GM20431 (cell line): ENCODE data around the gene PSMD12.
"Not testable (repeated sequence)": the region's sequence is repeated elsewhere in the genome, so short reads cannot be mapped to it uniquely, and the experiment has no call there.

ENCODE experiments used
- in situ Hi-C: fragments of 300-500 bp; cut with MseI, MboI; formaldehyde crosslinking; loops from one replicate; pipeline ENCODE4 v1.15.0; 2020; ENCODE audit warnings: low sequenced_read_pairs; ENCODE audit not compliant: unreplicated experiment

Gene PSMD12

GRCh38 chr17:67322042-67322787, 44.2 kb downstream of the PSMD12 start:
- in situ Hi-C loops: no loop called here

- in situ Hi-C loops: not testable (repeated sequence)
Measured at GRCh38 chr17:67321486-67321885, 44.9 kb downstream of the PSMD12 start.

- in situ Hi-C loops: no loop called here
Measured at GRCh38 chr17:67316781-67317180, 49.6 kb downstream of the PSMD12 start.

- in situ Hi-C loops: no loop called here
Measured at GRCh38 chr17:67315865-67316264, 50.5 kb downstream of the PSMD12 start.

GRCh38 chr17:67312265-67312664, 54.1 kb downstream of the PSMD12 start:
- in situ Hi-C loops: no loop called here

DNA sequence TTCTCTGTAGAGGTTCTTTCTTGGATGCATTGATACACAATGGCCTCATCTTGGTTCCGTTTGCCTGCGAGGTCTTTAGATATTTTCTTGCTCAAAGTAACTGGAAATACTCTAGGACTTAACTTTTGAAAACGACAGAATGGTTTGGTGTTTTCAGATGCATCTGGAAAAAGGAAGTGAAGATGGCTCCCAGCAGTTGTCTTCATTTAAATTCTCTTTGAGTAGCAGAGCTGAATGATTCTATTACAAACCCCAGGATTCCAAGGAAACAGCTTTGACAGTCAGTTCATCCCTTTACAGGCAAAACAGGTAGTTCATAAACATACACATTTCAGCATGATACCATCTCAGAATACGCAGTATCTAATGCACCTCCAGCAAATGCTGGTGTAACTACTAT, 54.8 kb downstream of the PSMD12 start:
- in situ Hi-C loops: no loop called here

DNA sequence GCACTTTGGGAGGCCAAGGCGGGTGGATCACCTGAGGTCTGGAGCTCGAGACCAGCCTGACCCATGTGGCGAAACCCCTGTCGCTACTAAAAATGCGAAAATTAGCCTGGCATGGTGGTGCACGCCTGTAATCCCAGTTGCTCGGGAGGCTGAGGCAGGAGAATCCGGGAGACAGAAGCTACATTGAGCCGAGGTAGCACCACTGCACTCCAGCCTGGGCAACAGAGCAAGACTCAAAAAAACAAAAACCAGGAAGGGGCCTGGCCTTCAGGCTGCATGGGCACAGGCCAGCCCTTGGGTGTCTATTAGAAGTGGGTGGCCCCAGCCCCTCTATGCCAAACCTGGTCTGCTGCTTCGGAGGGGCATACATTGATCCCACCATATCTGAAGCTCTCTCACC, 56.0 kb downstream of the PSMD12 start:
- in situ Hi-C loops: no loop called here

GRCh38 chr17:67305446-67306235, 60.7 kb downstream of the PSMD12 start:
- in situ Hi-C loops: not testable (repeated sequence)

DNA sequence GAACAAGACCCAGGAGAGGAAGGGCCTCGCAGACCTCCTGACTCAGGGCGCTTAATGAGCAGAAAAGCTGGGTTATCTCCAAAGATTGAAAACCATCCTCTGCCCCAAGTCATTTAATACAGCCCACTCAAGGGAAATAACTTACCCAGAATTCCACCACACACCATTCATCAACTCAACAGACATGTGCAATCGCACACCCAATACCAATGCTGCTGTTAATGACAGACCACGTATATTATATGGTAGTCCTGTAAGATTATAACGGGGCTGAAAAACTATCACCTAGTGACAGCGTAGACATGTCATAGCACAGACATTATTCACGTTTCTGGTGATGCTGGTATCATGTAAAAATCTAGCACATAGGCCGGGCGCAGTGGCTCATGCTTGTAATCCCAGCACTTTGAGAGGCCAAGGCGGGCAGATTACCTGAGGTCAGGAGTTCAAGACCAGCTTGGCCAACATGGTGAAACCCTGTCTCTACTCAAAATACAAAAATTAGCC, 68.9 kb downstream of the PSMD12 start:
- in situ Hi-C loops: no loop called here

- in situ Hi-C loops: no loop called here
Measured at GRCh38 chr17:67294451-67295199, 71.8 kb downstream of the PSMD12 start.

DNA sequence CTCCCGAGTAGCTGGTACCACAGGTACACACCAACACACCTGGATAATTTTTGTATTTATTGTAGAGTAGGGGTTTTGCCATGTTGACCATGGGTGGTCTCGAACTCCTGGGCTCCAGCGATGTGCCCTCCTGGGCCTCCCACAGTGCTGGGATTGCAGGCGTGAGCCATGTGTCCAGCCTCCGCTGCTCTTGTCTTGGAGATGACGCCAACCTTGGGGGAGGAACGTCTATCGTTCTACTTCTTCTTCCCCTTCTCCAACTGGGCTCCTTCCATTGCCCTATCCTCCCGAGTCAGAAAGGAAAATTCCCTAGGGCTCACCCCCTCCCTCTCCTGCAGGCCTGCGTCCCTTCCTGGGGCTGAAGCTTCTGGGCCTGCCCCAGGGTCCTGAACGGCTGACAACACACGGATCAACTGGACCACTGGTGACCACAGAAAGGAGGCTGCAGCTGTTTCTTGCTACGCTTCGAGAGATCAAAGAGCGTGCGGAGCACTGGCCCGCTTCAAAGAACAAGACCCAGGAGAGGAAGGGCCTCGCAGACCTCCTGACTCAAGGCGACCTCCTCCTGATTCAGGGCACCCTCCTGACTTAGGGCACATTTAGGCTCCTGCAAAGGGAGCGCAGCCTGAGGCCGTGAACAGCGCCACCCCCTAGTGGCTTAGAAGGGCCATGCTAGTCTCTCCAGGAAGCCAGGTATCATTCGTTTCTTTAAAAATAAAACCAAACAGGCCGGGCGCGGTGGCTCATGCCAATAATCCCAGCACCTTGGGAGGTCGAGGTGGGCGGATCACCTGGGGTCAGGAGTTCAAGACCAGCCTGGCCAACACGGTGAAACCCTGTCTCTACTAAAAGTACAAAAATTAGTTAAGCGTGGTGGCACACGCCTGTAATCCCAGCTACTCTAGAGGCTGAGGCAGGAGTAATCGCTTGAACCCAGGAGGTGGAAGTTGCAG, 72.8 kb downstream of the PSMD12 start:
- in situ Hi-C loops: no loop called here

GRCh38 chr17:67290711-67291291, 75.6 kb downstream of the PSMD12 start:
- in situ Hi-C loops: no loop called here

DNA sequence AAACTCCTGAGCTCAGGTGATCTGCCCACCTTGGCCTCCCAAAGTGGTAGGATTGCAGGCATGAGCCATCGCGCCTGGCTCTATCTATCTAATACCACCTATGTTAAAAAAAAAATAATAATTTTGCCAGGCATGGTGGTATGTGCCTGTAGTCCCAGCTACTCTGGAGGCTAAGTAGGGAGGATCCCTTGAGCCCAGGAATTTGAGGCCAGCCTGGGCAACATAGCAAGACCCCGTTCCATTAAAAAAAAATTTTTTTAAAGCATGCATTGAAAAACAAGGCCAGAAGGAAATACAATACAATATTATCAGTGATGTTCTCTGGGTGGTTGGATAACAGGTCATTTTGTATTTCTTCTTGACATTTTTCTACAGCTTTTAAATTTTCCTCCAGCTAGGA, 76.1 kb downstream of the PSMD12 start:
- in situ Hi-C loops: no loop called here

DNA sequence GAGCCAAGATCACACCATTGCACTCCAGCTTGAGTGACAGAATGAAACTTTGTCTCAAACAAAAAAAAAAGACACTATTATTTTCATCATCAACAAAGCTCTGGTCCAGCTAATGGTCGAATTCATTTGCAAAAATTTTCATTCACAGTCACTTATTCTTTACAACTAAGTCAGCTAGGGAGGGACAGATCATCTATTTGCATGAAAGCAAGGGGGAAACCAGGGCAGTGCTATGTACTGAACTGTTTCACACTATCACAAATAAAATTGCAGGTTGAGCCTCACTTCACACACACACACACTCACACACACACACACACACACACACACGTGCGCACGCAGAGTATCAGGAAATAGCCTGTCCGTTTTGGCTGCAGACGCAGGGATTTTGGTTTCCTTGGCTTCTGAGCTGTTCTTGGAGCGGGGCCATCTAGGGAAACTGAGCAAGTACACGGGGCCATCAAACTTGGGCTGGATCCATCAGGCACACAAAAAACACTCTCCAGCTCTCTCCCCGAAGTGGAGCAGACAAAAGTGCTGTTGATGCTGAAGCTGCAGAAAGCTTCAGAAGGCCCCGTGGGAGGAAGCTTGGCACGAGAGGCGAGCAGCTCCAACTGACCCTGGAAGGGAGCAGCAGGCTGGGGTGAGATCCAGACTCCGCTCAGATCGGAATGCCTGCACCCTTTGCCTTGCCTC, 77.0 kb downstream of the PSMD12 start:
- in situ Hi-C loops: no loop called here
